Endothelial cell of umbilical vein (primary cell): ENCODE results near the gene EVI5. TPM values are rescaled to one million over a fixed set of nuclear protein-coding genes. Genes with fewer than 3 reads are reported as not detected.
A peak's percentile ranks its signal among the peaks of the same experiment; 100 is the strongest.

Source experiments
- BruUV-seq: library from RNA; stranded (reverse); fragments of 400-500 nt; replicated peaks from 2 replicates; lab custom pipeline; 2021; lab: Mats Ljungman, UMichigan
- CTCF ChIA-PET: fragments of 300-600, 350-600 bp; sonication (Branson Sonifier 250); formaldehyde crosslinking; loops from one replicate; lab custom pipeline; 2021; ENCODE audit warnings: antibody characterized with exemption, inconsistent platforms; lab: Charles Lee
- POLR2A ChIA-PET: fragments of 300-600, 350-600 bp; sonication (Branson Sonifier 250); formaldehyde crosslinking; loops from one replicate; lab custom pipeline; 2021; ENCODE audit warnings: antibody characterized with exemption, inconsistent platforms; lab: Charles Lee
- DNase-seq: peaks from one replicate; pipeline ENCODE4 v3.0.0-alpha.2; 2011; ENCODE audit warnings: low read depth, low spot score
- FAIRE-seq: peaks from 2 replicates; lab custom pipeline; 2011; peaks lifted over from hg19 to GRCh38; lab: Jason Lieb, UNC
- H2AFZ ChIP-seq: 2 replicates; pipeline ENCODE4 v1.6.0; 2012; ENCODE audit warnings: low read depth, low read length, control low read depth, inconsistent platforms
- H3K27ac ChIP-seq: 2 replicates; pipeline ENCODE4 v1.5.1; 2011; ENCODE audit warnings: low read depth, mild to moderate bottlenecking, control low read depth, low read length, moderate library complexity; ENCODE audit not compliant: insufficient read depth
- H3K27me3 ChIP-seq, 2 experiments: 2 replicates each; pipeline versions ENCODE4 v1.6.0 to v1.6.1; 2011; ENCODE audit warnings: low read length in 2 of 2, mixed read lengths in 1 of 2; ENCODE audit not compliant: control insufficient read depth in 2 of 2, insufficient read depth in 2 of 2
- H3K36me3 ChIP-seq, 2 experiments: 2 replicates in 1 of 2; 3 replicates in 1 of 2; pipeline ENCODE4 v1.5.1; 2011; ENCODE audit warnings: low read length in 2 of 2, mild to moderate bottlenecking in 1 of 2, moderate library complexity in 1 of 2; ENCODE audit not compliant: control insufficient read depth in 2 of 2, insufficient read depth in 2 of 2; ENCODE audit errors: extremely low read depth in 1 of 2
- H3K4me1 ChIP-seq: 3 replicates; pipeline ENCODE4 v1.5.1; 2011; ENCODE audit warnings: mild to moderate bottlenecking, low read length; ENCODE audit not compliant: control insufficient read depth, insufficient read depth; ENCODE audit errors: extremely low read depth
- H3K4me2 ChIP-seq: 2 replicates; pipeline ENCODE4 v1.6.1; 2011; ENCODE audit warnings: low read length, control low read depth, mixed read lengths; ENCODE audit not compliant: insufficient read depth
- H3K4me3 ChIP-seq, 3 experiments: fragments of 200-600 bp in 1 of 3; sonication (generic), shearing (Covaris generic) in 1 of 3; replicated peaks in 1 of 3; 2 replicates each; pipeline ENCODE4 v1.5.1; 2011 to 2016; ENCODE audit warnings: control low read depth in 3 of 3, low read length in 3 of 3, mild to moderate bottlenecking in 2 of 3, inconsistent platforms in 1 of 3, low read depth in 1 of 3, moderate library complexity in 1 of 3; ENCODE audit not compliant: insufficient read depth in 1 of 3
- H3K79me2 ChIP-seq: 2 replicates; pipeline ENCODE4 v1.6.0; 2012; ENCODE audit warnings: low read length, inconsistent platforms; ENCODE audit not compliant: control insufficient read depth, insufficient read depth
- H3K9ac ChIP-seq: replicated peaks from 2 replicates; pipeline ENCODE3; 2011; ENCODE audit warnings: low read length, control low read depth; ENCODE audit not compliant: insufficient read depth; ENCODE audit errors: extremely low read depth
- H3K9me1 ChIP-seq: replicated peaks from 3 replicates; pipeline ENCODE4 v1.6.0; 2011; ENCODE audit warnings: mild to moderate bottlenecking, low read length; ENCODE audit not compliant: control insufficient read depth, insufficient read depth; ENCODE audit errors: extremely low read depth
- H3K9me3 ChIP-seq: replicated peaks from 2 replicates; pipeline ENCODE4 v1.5.1; 2012; ENCODE audit warnings: low read length, inconsistent platforms; ENCODE audit not compliant: control insufficient read depth, insufficient read depth
- H4K20me1 ChIP-seq: replicated peaks from 2 replicates; pipeline ENCODE3; 2011; ENCODE audit warnings: mild to moderate bottlenecking, low read length; ENCODE audit not compliant: control insufficient read depth, insufficient read depth; ENCODE audit errors: extremely low read depth
- EZH2 ChIP-seq: IDR thresholded peaks from 2 replicates; pipeline ENCODE4 v1.6.1; 2012; ENCODE audit warnings: borderline replicate concordance, low read depth, mild to moderate bottlenecking, moderate library complexity, low read length, inconsistent platforms; ENCODE audit not compliant: severe bottlenecking
- FOS ChIP-seq: IDR thresholded peaks from 2 replicates; pipeline ENCODE4 v1.6.1; 2011; ENCODE audit warnings: mild to moderate bottlenecking, low read length, moderate library complexity, borderline replicate concordance; ENCODE audit not compliant: insufficient read depth
- GATA2 ChIP-seq: IDR thresholded peaks from 2 replicates; pipeline ENCODE4 v1.7.0; 2011; ENCODE audit warnings: low read depth, mild to moderate bottlenecking, moderate library complexity, mixed read lengths, low read length; ENCODE audit not compliant: insufficient read length, insufficient read depth
- JUN ChIP-seq: IDR thresholded peaks from 2 replicates; pipeline ENCODE4 v1.6.1; 2011; ENCODE audit warnings: borderline replicate concordance, low read depth; ENCODE audit not compliant: insufficient read length, insufficient read depth
- MYC ChIP-seq: IDR thresholded peaks from one replicate; pipeline ENCODE4 v1.6.1; 2011; ENCODE audit warnings: mild to moderate bottlenecking, low read depth, low read length
- POLR2A ChIP-seq: IDR thresholded peaks from 2 replicates; pipeline ENCODE4 v1.6.1; 2012; ENCODE audit warnings: low read depth, mild to moderate bottlenecking, control low read depth, low read length
- POLR2AphosphoS5 ChIP-seq: IDR thresholded peaks from 2 replicates; pipeline ENCODE4 v1.6.1; 2012; ENCODE audit warnings: low read depth, mild to moderate bottlenecking, control low read depth, low read length, moderate library complexity; ENCODE audit not compliant: insufficient read depth
- dilution Hi-C: fragments of 300-500 bp; cut with MboI; formaldehyde crosslinking; loops from one replicate; pipeline ENCODE4 v1.15.0; 2019; ENCODE audit warnings: low sequenced_read_pairs; ENCODE audit not compliant: extremely low pct_ligation_motif_present
- intact Hi-C: fragments of 100-400 bp; cut with micrococcal nuclease; formaldehyde crosslinking; loops from one replicate; pipeline ENCODE4 v1.10.0; 2022
- polyA plus RNA-seq, 4 experiments: library from polyadenylated mRNA; depleted of rRNA in 3 of 4; stranded (reverse) in 3 of 4; unstranded in 1 of 4; fragments of >200 nt; gene quantifications; 2 replicates each; pipeline versions ENCODE4 v1.2.1 to v1.2.3, GENCODE V29; 2011 to 2012; ENCODE audit warnings: missing spikeins in 1 of 4
- total RNA-seq: library from RNA; stranded (reverse); gene quantifications from 2 replicates; pipeline ENCODE4 v1.2.3, GENCODE V29; 2021
- TF ChIP-seq, protein P1 (sequence below): IDR thresholded peaks from 2 replicates; pipeline ENCODE4 v1.6.1; 2011; ENCODE audit not compliant: insufficient read depth, insufficient read length
- TF ChIP-seq, protein P2 (sequence below), 2 donors: IDR thresholded peaks; 1 replicate in 1 of 2; 2 replicates in 1 of 2; pipeline ENCODE4 v1.5.1; 2011; ENCODE audit warnings: low read length in 2 of 2, mild to moderate bottlenecking in 2 of 2, moderate library complexity in 2 of 2, control low read depth in 1 of 2, inconsistent platforms in 1 of 2, low read depth in 1 of 2; ENCODE audit not compliant: insufficient read depth in 1 of 2; ENCODE audit errors: extremely low read depth in 1 of 2

EVI5 gene
- total and polyA plus RNA-seq, 2 donors (not counting 3 experiments of a cell fraction or from before 2014, with no cell fraction given): 5.0 to 26.2 TPM

DNA sequence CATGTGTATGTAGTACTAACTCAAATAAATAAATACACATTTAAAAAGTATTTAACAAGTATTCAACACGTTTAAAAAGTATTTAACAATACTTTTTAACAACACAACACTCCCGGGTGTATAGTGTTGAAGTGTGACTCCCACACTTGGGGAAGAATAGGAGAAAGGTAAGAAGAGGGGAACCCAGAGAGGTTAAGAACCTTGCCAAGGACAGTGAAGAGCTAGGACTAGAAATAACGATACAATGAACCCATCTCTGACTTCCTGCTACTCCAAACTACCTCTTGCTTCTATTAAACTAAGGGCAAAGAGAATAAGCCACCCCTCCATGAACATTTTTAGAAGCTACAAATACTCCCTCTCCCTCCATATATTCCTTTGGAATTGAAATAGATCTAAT lies 296.5 kb downstream of the EVI5 start:
- intact Hi-C loops (no loop called here), dilution Hi-C loops (no loop called here)
- Histone ChIP-seq H3K9ac (no peak overlapping the region), H3K9me3 (no peaks in the 10 kb centered on the region), H3K4me2 (no peak overlapping the region), H2AFZ (no peak overlapping the region), H4K20me1 (no peaks in the 10 kb centered on the region), H3K27ac (no peak overlapping the region), H3K4me3 (no peak overlapping the region), H3K27me3 (peaks cover 32 to 57% of the 10 kb centered on the region in 2 experiments), H3K4me1 (peaks cover 28% of the 10 kb centered on the region), H3K36me3 (no peaks in the 10 kb centered on the region), H3K79me2 (no peaks in the 10 kb centered on the region), H3K9me1 (no peaks in the 10 kb centered on the region)
- ChIA-PET POLR2A (no interaction called here), CTCF (interaction anchor here (0.7 to 1.5 kb wide), 2 partner anchors 11 to 178 kb away, joined by 4 to 5 read pairs; no protein-coding TSS in a partner anchor)
- FAIRE-seq (no peak), DNase-seq (no peak)
- BruUV-seq: no TSS peak
- TF ChIP-seq POLR2A (no peak), FOS (no peak)

GRCh38 chr1:92487078-92487605 lies 297.8 kb downstream of the EVI5 start:
- Histone ChIP-seq H4K20me1 (no peaks in the 10 kb centered on the region), H3K4me1 (peaks cover 41% of the 10 kb centered on the region), H3K9me1 (no peaks in the 10 kb centered on the region), H3K27ac (no peak overlapping the region), H3K27me3 (peaks cover 44 to 70% of the 10 kb centered on the region in 2 experiments), H3K79me2 (no peaks in the 10 kb centered on the region), H3K9ac (no peak overlapping the region), H3K36me3 (no peaks in the 10 kb centered on the region), H3K4me2 (peak overlapping the region; percentile 67), H3K9me3 (no peaks in the 10 kb centered on the region), H3K4me3 (peak overlapping the region in 1 of 3 experiments; percentile 30), H2AFZ (no peak overlapping the region)
- POLR2A ChIA-PET: no interaction called here
- TF ChIP-seq FOS (no peak), POLR2AphosphoS5 (no peak), POLR2A (no peak), EZH2 (no peak), GATA2 (no peak), MYC (no peak), JUN (no peak)
- TF ChIP-seq, protein P1, sequence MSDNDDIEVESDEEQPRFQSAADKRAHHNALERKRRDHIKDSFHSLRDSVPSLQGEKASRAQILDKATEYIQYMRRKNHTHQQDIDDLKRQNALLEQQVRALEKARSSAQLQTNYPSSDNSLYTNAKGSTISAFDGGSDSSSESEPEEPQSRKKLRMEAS: no peak
- TF ChIP-seq, protein P2, sequence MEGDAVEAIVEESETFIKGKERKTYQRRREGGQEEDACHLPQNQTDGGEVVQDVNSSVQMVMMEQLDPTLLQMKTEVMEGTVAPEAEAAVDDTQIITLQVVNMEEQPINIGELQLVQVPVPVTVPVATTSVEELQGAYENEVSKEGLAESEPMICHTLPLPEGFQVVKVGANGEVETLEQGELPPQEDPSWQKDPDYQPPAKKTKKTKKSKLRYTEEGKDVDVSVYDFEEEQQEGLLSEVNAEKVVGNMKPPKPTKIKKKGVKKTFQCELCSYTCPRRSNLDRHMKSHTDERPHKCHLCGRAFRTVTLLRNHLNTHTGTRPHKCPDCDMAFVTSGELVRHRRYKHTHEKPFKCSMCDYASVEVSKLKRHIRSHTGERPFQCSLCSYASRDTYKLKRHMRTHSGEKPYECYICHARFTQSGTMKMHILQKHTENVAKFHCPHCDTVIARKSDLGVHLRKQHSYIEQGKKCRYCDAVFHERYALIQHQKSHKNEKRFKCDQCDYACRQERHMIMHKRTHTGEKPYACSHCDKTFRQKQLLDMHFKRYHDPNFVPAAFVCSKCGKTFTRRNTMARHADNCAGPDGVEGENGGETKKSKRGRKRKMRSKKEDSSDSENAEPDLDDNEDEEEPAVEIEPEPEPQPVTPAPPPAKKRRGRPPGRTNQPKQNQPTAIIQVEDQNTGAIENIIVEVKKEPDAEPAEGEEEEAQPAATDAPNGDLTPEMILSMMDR (IDR thresholded peaks at IDR 0.05; ENCODE audit: extremely low read depth in 1 of 2, insufficient read depth in 1 of 2, low read depth in 1 of 2, low read length in 2 of 2): no peak
- CTCF ChIA-PET: interaction anchor here (1.3 to 2.1 kb wide), 3 partner anchors 169 to 331 kb away, joined by 4 to 9 read pairs (median 5); no protein-coding TSS in a partner anchor
- FAIRE-seq (no peak), DNase-seq (no peak)
- dilution Hi-C loops (no loop called here), intact Hi-C loops (no loop called here)
- BruUV-seq: no TSS peak
